Stimulated activated CD8-positive, alpha-beta memory T cell treated with anti-CD3 and anti-CD28 coated beads, Interleukin-12 subunit alpha, Interleukin-12 subunit beta, amount 100 ng/mL, for 24 hours (primary cell): Measurements from ENCODE around the gene MEMO1.
"Not testable (repeated sequence)": the region's sequence is repeated elsewhere in the genome, so short reads cannot be mapped to it uniquely, and the experiment has no call there.

Experiments used
- DNase-seq: peaks from one replicate; pipeline ENCODE4 v3.0.0-alpha.2; 2020; ENCODE audit errors: extremely low read depth

The MEMO1 gene

GRCh38 chr2:31957354-31958139 lies 53.3 kb downstream of the MEMO1 start:
- no peak for DNase-seq

GRCh38 chr2:31956934-31957333 lies 53.9 kb downstream of the MEMO1 start:
- not testable (repeated sequence) for DNase-seq

- DNase-seq: no peak
These were observed 54.5 kb downstream of the MEMO1 start for GRCh38 chr2:31956312-31956711.

GRCh38 chr2:31953095-31953494 lies 57.7 kb downstream of the MEMO1 start:
- not testable (repeated sequence) for DNase-seq

- DNase-seq: no peak
These were observed 59.8 kb downstream of the MEMO1 start for GRCh38 chr2:31950946-31951562.

DNA sequence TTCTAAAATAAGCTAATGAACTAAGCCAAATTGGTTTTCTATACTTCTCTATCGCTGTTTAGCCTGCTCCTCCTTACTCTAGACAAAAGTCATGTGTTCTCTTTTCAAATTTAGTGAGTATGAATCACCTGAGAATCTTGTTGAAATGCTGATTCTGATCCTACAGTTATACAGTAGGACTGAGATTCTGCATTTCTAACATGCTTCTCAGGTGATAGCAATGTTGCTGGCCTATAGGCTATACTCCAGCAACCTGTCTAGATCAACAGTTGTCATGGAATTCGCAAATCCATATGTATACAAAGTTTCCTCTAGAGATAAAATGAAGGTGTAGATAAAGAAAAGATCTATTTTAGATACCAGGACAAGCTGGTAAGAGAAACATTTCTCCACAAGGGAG lies 62.9 kb downstream of the MEMO1 start:
- DNase-seq: no peak

GRCh38 chr2:31946838-31947237 lies 64.0 kb downstream of the MEMO1 start:
- no peak for DNase-seq

DNA sequence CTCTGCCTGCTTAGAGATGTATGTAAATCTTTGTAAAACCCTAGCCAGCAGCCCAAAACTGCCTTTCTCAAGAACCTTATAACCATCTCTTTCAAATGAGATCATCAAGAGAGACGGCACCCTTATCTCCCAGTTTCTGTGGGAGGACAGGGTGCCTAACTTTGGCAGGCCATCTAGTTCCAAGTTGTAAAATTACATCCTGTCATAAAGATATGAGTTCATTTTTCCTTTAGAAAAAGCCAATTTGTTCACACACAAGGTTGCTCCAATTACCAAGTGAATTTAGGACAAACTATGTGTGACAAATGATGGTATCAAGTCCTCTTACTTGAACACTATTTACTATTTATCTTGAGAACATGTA lies 65.3 kb downstream of the MEMO1 start:
- no peak for DNase-seq

DNA sequence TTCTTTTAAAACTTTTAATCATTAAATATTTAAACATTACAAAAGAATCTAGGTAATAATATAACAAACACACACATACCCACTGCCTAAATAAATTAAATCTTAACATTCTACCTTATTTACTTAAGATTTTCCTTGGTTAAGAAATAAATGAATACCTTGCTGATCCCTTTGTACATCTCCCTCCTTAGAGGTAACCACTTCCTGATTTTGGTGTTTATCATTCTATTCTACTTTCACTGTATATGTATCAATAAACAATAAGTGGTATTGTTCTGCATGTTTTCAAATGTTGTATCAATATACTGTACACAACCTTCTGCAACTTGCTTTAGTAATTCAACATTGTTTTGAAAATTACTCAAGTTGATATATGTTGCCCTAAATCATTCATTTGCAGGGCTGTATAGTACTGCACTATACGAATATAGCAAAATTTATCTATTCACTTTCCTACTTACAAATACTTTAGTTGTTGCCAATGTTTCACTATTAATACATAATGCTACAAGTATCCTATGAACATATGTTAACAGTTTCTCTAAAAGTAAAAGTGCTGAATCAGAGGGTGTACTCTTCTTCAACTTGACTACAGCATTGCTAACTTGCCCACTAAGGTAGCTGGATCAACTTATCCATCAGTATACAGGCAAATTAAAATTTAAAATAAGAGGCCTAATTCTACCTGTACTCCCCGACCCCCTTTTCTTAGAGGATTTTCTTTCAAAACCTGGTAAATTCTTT lies 65.8 kb downstream of the MEMO1 start:
- DNase-seq: no peak

DNA sequence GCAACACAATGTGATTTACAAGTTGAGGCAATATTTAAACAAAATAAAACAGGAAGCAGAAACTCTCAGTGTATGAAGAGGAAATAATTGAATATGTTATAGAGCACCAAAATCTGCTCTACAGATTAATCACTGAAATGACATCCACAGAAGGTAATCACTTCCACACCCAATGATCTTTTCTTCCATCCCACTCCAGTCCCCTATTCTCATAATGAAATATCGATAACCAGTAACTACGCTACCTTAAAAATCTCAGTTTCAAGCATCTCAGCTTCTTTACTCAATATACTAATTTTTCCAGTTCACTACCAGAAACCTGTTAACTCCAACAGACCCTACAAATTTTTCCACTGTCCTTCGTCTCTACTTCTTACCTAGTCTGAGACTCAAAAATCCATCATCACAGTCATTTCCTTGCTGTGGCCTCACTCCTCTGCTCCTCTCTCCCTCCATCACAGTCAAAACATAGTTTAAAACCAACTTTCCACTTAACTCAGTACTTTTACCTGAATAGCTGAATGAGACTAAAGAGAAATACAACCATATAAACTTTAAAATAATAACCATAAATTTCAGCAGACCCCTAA lies 67.1 kb downstream of the MEMO1 start:
- DNase-seq: no peak

DNA sequence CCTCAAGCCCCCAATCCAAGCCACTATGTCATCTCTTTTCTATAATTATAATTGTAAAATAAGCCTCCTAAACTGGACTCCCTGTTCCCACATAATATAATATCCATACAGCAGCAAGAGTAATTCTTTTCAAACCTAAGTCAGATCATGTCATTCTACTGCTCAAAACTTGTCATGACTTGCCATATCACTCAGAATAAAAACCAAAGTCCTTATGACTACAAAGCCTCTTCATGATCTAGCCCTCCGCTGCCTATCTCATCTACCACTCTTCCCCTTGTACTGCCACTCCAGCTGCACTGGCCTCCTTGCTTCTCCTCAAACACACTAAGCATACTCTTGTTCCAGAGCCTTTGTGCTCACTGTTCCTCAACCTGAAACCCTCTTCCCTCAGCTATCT lies 69.9 kb downstream of the MEMO1 start:
- no peak for DNase-seq

DNA sequence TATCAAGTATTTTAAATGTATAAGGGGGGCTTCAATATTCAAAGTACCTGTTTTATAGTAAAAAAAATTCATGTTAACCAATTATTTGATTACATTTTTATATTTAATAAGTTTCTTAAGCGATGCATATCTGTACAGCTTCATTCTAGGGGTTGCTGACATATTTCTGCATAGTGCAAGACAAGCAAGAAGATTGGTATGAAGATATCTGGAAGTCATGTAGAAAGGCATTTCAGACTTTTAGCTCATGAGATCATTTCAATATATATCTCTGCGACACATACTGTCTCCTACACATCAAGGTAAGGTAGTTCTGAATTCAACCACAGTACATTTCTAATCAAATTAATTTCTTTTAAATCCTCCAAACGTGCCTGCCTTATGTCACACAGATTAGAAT lies 73.1 kb downstream of the MEMO1 start:
- DNase-seq: no peak

GRCh38 chr2:31935370-31935769 lies 75.4 kb downstream of the MEMO1 start:
- no peak for DNase-seq

GRCh38 chr2:31933066-31933465 lies 77.7 kb downstream of the MEMO1 start:
- DNase-seq: no peak

- no peak for DNase-seq
These were observed 78.2 kb downstream of the MEMO1 start for GRCh38 chr2:31932589-31932988.

- DNase-seq: no peak
These were observed 78.9 kb downstream of the MEMO1 start for GRCh38 chr2:31931916-31932315.

DNA sequence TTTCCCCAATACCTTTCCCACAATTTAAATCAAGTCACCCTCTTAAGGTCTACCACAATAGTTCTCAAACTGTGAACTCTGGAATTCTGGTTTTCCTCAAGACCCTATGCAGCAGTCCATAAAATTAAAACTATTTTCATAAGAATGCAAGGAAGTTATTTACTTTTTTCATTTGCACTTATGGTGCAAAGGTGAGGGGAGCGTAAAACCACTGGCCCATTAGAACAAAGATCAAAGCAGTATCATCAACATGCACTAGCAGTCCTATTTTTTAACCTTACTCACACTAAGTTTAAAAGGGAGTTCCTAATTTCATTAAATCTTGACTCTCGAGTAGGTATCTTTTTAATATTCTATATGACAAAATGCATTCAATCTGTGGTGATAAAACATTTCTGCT lies 85.3 kb downstream of the MEMO1 start:
- no peak for DNase-seq

DNA sequence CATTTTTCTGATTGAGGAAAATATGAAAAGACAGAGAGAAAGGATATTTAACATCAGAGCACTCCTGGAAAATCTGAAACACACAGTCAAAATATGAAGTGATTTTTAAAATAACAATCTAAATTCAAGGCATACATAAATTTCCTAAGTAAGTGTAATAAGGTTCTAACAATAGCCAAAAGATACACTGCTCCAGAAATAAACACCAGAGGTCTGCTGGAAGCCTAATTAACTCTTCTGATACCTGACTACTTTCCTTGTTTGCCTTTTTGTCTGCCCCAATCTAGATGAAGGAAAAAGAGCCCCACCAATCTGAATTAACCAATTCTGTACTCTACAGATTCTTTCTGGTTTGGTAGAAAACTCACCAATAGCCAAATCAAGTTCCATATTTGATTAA lies 87.1 kb downstream of the MEMO1 start:
- DNase-seq: no peak

- DNase-seq: no peak
These were observed 88.0 kb downstream of the MEMO1 start for GRCh38 chr2:31922542-31923408.

- DNase-seq: no peak
These were observed 89.8 kb downstream of the MEMO1 start for GRCh38 chr2:31920962-31921361.

GRCh38 chr2:31919499-31919898 lies 91.3 kb downstream of the MEMO1 start:
- DNase-seq: no peak

DNA sequence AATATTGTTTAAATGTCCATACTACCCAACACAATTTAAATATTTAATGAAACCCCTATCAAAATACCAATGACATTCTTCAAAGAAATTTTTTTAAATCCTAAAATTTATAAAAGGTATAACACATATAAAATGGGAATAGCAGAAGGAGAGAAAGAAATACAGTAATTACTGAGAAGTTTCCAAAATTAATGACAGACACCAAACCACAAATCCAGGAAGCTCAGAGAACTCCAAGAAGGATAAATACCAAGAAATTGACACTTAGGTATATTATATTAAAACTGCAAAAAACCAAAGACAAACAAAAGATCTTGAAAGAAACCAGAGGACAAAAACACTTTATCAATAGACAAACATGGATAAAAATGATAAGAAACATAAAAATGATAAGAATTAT lies 101.1 kb downstream of the MEMO1 start:
- no peak for DNase-seq
